ENCODE data around the gene ISCU.

GRCh38 chr12:108518716-108519496, 43.5 kb upstream of the ISCU start:
- TF ChIP-seq GATA2 (IDR thresholded peaks at IDR 0.05; ENCODE audit: low read depth, low read length) (no peak), GATA3 (IDR thresholded peaks at IDR 0.05; ENCODE audit: low read depth, low read length) (no peak)
